CD14-positive monocyte (primary cell): ENCODE results near the gene CLEC17A. TPM values are rescaled to one million over a fixed set of nuclear protein-coding genes. Genes with fewer than 3 reads are reported as not detected.
"Not testable (repeated sequence)": the region's sequence is repeated elsewhere in the genome, so short reads cannot be mapped to it uniquely, and the experiment has no call there.

Experiments
- DNase-seq, 3 donors: peaks; one replicate each; pipeline ENCODE4 v3.0.0-alpha.2; 2011 to 2022
- H2AFZ ChIP-seq: 2 replicates; pipeline ENCODE4 v1.6.0; 2012; ENCODE audit warnings: mild to moderate bottlenecking, low read depth, low read length, inconsistent platforms; ENCODE audit not compliant: insufficient read depth, poor library complexity, severe bottlenecking
- H3K27ac ChIP-seq, 2 donors: 1 replicate in 1 of 2; 2 replicates in 1 of 2; pipeline ENCODE4 v1.5.1; 2012 to 2013; ENCODE audit warnings: low read length in 2 of 2, control low read depth in 1 of 2, inconsistent platforms in 1 of 2, low read depth in 1 of 2, mild to moderate bottlenecking in 1 of 2
- H3K27me3 ChIP-seq, 2 donors: one replicate each; pipeline versions ENCODE4 v1.6.0 to v1.6.1; 2011 to 2013; ENCODE audit warnings: low read length in 2 of 2; ENCODE audit not compliant: control insufficient read depth in 2 of 2, insufficient read depth in 2 of 2
- H3K36me3 ChIP-seq, 2 donors: replicated peaks in 1 of 2; 1 replicate in 1 of 2; 2 replicates in 1 of 2; pipeline versions ENCODE4 v1.5.1 to v1.6.1; 2012 to 2013; ENCODE audit warnings: low read length in 2 of 2, control low read depth in 1 of 2, inconsistent platforms in 1 of 2, mild to moderate bottlenecking in 1 of 2; ENCODE audit not compliant: insufficient read depth in 2 of 2, control insufficient read depth in 1 of 2
- H3K4me1 ChIP-seq, 2 donors: 1 replicate in 1 of 2; 2 replicates in 1 of 2; pipeline versions ENCODE4 v1.5.1 to v1.6.1; 2012 to 2013; ENCODE audit warnings: low read length in 2 of 2, control low read depth in 1 of 2, inconsistent platforms in 1 of 2, mild to moderate bottlenecking in 1 of 2, moderate library complexity in 1 of 2; ENCODE audit not compliant: insufficient read depth in 2 of 2, control insufficient read depth in 1 of 2
- H3K4me2 ChIP-seq: replicated peaks from 2 replicates; pipeline ENCODE3; 2012; ENCODE audit warnings: low read length, moderate library complexity, mild to moderate bottlenecking; ENCODE audit not compliant: poor library complexity, severe bottlenecking; ENCODE audit errors: extremely low read depth
- H3K4me3 ChIP-seq, 3 experiments: fragments of 200-600 bp in 1 of 3; sonication (generic) in 1 of 3; replicated peaks in 1 of 3; 1 replicate in 2 of 3; 2 replicates in 1 of 3; pipeline ENCODE4 v1.5.1; 2011 to 2013; ENCODE audit warnings: low read length in 3 of 3, mild to moderate bottlenecking in 3 of 3, control low read depth in 2 of 3, low read depth in 2 of 3, inconsistent platforms in 1 of 3, moderate library complexity in 1 of 3
- H3K79me2 ChIP-seq: 2 replicates; pipeline ENCODE4 v1.6.0; 2012; ENCODE audit warnings: mild to moderate bottlenecking, control low read depth, inconsistent platforms, low read length, moderate library complexity; ENCODE audit not compliant: insufficient read depth
- H3K9ac ChIP-seq: 2 replicates; pipeline ENCODE4 v1.6.0; 2017; ENCODE audit warnings: low read length, mild to moderate bottlenecking; ENCODE audit not compliant: insufficient read depth, poor library complexity, severe bottlenecking
- H3K9me3 ChIP-seq, 2 donors: replicated peaks in 1 of 2; 1 replicate in 1 of 2; 2 replicates in 1 of 2; pipeline versions ENCODE4 v1.5.1 to v1.6.1; 2012 to 2013; ENCODE audit warnings: low read length in 2 of 2, control low read depth in 1 of 2; ENCODE audit not compliant: control insufficient read depth in 1 of 2, insufficient read depth in 1 of 2
- H4K20me1 ChIP-seq: 2 replicates; pipeline ENCODE4 v1.6.0; 2012; ENCODE audit warnings: mild to moderate bottlenecking, low read length, control low read depth, moderate library complexity; ENCODE audit not compliant: insufficient read depth
- H3K27ac Mint-ChIP-seq, 7 donors: one replicate each; pipeline ENCODE4 v1.8.0; 2020; ENCODE audit warnings: mild to moderate bottlenecking in 7 of 7, mixed read lengths in 7 of 7, moderate library complexity in 6 of 7, inconsistent platforms in 2 of 7
- H3K27me3 Mint-ChIP-seq, 3 donors: one replicate each; pipeline ENCODE4 v1.8.0; 2021 to 2022; ENCODE audit warnings: low read depth in 3 of 3, mild to moderate bottlenecking in 3 of 3, mixed read lengths in 3 of 3, moderate library complexity in 3 of 3, inconsistent platforms in 1 of 3
- H3K36me3 Mint-ChIP-seq, 2 donors: one replicate each; pipeline ENCODE4 v1.8.0; 2020; ENCODE audit warnings: mixed read lengths in 2 of 2, inconsistent platforms in 1 of 2, mild to moderate bottlenecking in 1 of 2
- H3K4me1 Mint-ChIP-seq: one replicate; pipeline ENCODE4 v1.8.0; 2020; ENCODE audit warnings: mild to moderate bottlenecking, mixed read lengths
- H3K4me3 Mint-ChIP-seq, 2 donors: one replicate each; pipeline ENCODE4 v1.8.0; 2020; ENCODE audit warnings: mild to moderate bottlenecking in 2 of 2, mixed read lengths in 2 of 2, moderate library complexity in 1 of 2
- H3K9me3 Mint-ChIP-seq, 7 donors: one replicate each; pipeline ENCODE4 v1.8.0; 2020 to 2022; ENCODE audit warnings: mixed read lengths in 7 of 7, mild to moderate bottlenecking in 6 of 7, moderate library complexity in 6 of 7, inconsistent platforms in 2 of 7
- CTCF ChIP-seq: fragments of 200-600 bp; IDR thresholded peaks from one replicate; pipeline ENCODE4 v1.8.0; 2022; ENCODE audit warnings: antibody characterized with exemption, mild to moderate bottlenecking
- WGBS: methylation state at CpG from one replicate; pipeline ENCODE4 v1.1.5; 2013; ENCODE audit warnings: missing lambda C conversion rate; ENCODE audit not compliant: insufficient coverage; 5-methylcytosine and 5-hydroxymethylcytosine counted together
- intact Hi-C, 2 donors: fragments of 100-400 bp; cut with micrococcal nuclease; formaldehyde crosslinking; loops; one replicate each; pipeline versions ENCODE4 v1.15.0 to v1.15.1; 2023
- polyA plus RNA-seq, 3 donors: library from polyadenylated mRNA; depleted of rRNA in 1 of 3; unstranded in 2 of 3; stranded (reverse) in 1 of 3; fragments of 300-500 nt in 2 of 3; fragments of >200 nt in 1 of 3; fragmentation: Illumina TruSeq in 2 of 3; gene quantifications; 1 replicate in 2 of 3; 2 replicates in 1 of 3; pipeline ENCODE4 v1.2.3, GENCODE V29; 2012 to 2021

Gene CLEC17A
- polyA plus RNA-seq, 3 donors: 0.62 to 3.4 (median 2.6) TPM

GRCh38 chr19:14541979-14542378 is 40.9 kb upstream of the CLEC17A start:
- H3K4me1 ChIP-seq, H3K27me3 ChIP-seq, DNase-seq, H3K4me3 Mint-ChIP-seq, H2AFZ ChIP-seq, H3K9ac ChIP-seq, H3K27me3 Mint-ChIP-seq, H3K27ac Mint-ChIP-seq, H4K20me1 ChIP-seq, H3K36me3 ChIP-seq, H3K9me3 ChIP-seq, H3K27ac ChIP-seq, intact Hi-C loops, H3K4me3 ChIP-seq, H3K9me3 Mint-ChIP-seq, H3K4me2 ChIP-seq: not testable (repeated sequence)
- Mint-ChIP-seq H3K4me1 (peaks cover 11% of the 10 kb centered on the region), H3K36me3 (peaks cover 11 to 22% of the 10 kb centered on the region in 2 donors)
- no CpG with 5 or more reads among the region's 5 CpGs for WGBS
- H3K79me2 ChIP-seq: peaks cover 53% of the 10 kb centered on the region

GRCh38 chr19:14542711-14543328 is 40.1 kb upstream of the CLEC17A start:
- DNase-seq: peak; percentile 47 to 80 (median 52)
- Histone ChIP-seq H4K20me1 (no peaks in the 10 kb centered on the region), H3K4me2 (no peak overlapping the region), H3K27me3 (no peaks in the 10 kb centered on the region), H3K36me3 (no peaks in the 10 kb centered on the region), H3K79me2 (peaks cover 48% of the 10 kb centered on the region), H3K9me3 (no peaks in the 10 kb centered on the region), H3K9ac (no peak overlapping the region), H2AFZ (no peak overlapping the region), H3K4me1 (no peaks in the 10 kb centered on the region), H3K4me3 (no peak overlapping the region), H3K27ac (peak overlapping the region in 1 of 2 donors; percentile 13)
- Mint-ChIP-seq H3K9me3 (no peaks in the 10 kb centered on the region), H3K36me3 (peaks cover 11 to 24% of the 10 kb centered on the region in 2 donors), H3K4me1 (peaks cover 9% of the 10 kb centered on the region), H3K27me3 (peaks cover 0 to 4% (median 3%) of the 10 kb centered on the region in 3 donors), H3K27ac (peak overlapping the region in 4 of 7 donors; percentile 47 to 89 (median 55)), H3K4me3 (no peak overlapping the region)
- 12% methylated on average over 4 of the region's 7 CpGs for WGBS
- intact Hi-C loops: no loop called here
- TF ChIP-seq CTCF: no peak
